Measurements from ENCODE around the gene TTI1. TPM values are rescaled to one million over a fixed set of nuclear protein-coding genes. Genes with fewer than 3 reads are reported as not detected.

TTI1 gene
- polyA plus RNA-seq, 1 of the 3 experiments (the other 2 are of a cell fraction) = 15.6 TPM

GRCh38 chr20:38004416-38004815 is 28.8 kb downstream of the TTI1 start:
- Histone ChIP-seq H3K4me3 (ENCODE audit: low read depth in 2 of 2, low read length in 1 of 2) (no peak overlapping the region), H3K9me2 (no peaks in the 10 kb centered on the region), H2AFZ (ENCODE audit: low read depth) (no peak overlapping the region), H3K4me1 (ENCODE audit: control insufficient read depth in 1 of 2, insufficient read depth in 2 of 2, low read depth in 1 of 2, low read length in 1 of 2) (peaks cover 15 to 18% of the 10 kb centered on the region in 2 experiments; a peak in 3 of 4 replicates), H3K27me3 (ENCODE audit: insufficient read depth) (no peaks in the 10 kb centered on the region), H3K36me3 (replicated peaks in 1 of 2; ENCODE audit: control insufficient read depth in 1 of 2, insufficient read depth in 2 of 2, low read length in 1 of 2) (peaks cover 16 to 48% of the 10 kb centered on the region in 2 experiments), H3K79me2 (ENCODE audit: insufficient read depth) (peaks cover 22% of the 10 kb centered on the region; the same call in 1 of the 2 replicates), H3K4me2 (no peak overlapping the region), H4K20me1 (ENCODE audit: insufficient read depth) (peaks cover 6% of the 10 kb centered on the region; the same call in 1 of the 2 replicates), H3K27ac (ENCODE audit: low read depth in 2 of 2, low read length in 1 of 2) (no peak overlapping the region; a peak in 1 of 4 replicates), H3K9ac (no peak overlapping the region), H3K9me3 (no peaks in the 10 kb centered on the region), H3F3A (replicated peaks; ENCODE audit: insufficient read depth) (peaks cover 25% of the 10 kb centered on the region)
- TF ChIP-seq CHD2 (IDR thresholded peaks at IDR 0.05; ENCODE audit: low read length, partially characterized antibody) (no peak), FOXM1 (IDR thresholded peaks at IDR 0.05; ENCODE audit: low read depth) (no peak), TEAD4 (IDR thresholded peaks at IDR 0.05; ENCODE audit: borderline replicate concordance, insufficient read depth) (no peak), USF1 (IDR thresholded peaks at IDR 0.05; ENCODE audit: borderline replicate concordance, low read depth) (no peak), NFIC (IDR thresholded peaks at IDR 0.05; ENCODE audit: borderline replicate concordance) (no peak), CTCF (IDR thresholded peaks at IDR 0.05) (no peak), MAX (IDR thresholded peaks at IDR 0.05; ENCODE audit: low read depth) (no peak), EP300 (IDR thresholded peaks at IDR 0.05; ENCODE audit: borderline replicate concordance in 1 of 2, low read depth in 1 of 2, low read length in 1 of 2) (no peak), RCOR1 (IDR thresholded peaks at IDR 0.05; ENCODE audit: low read length) (no peak), RXRA (IDR thresholded peaks at IDR 0.05; ENCODE audit: borderline replicate concordance, low read depth) (no peak), ZBTB33 (IDR thresholded peaks at IDR 0.05; ENCODE audit: borderline replicate concordance, low read depth) (no peak), MEF2A (IDR thresholded peaks at IDR 0.05; ENCODE audit: borderline replicate concordance, low read depth) (no peak)
- 87% methylated on average over 1 of the region's 1 CpG for WGBS (ENCODE audit: low lambda C conversion rate)
- no peak for DNase-seq
- POLR2A ChIA-PET = no interaction called here
- CTCF ChIA-PET = interaction anchor here (1.1 to 5.4 kb wide), 3 partner anchors 11 to 440 kb away, joined by 3 to 24 read pairs (median 20); no protein-coding TSS in a partner anchor
